Fibroblast of skin of right quadriceps (primary cell): ENCODE measurements around the gene KCNJ11.

Experiments used
- DNase-seq: peaks from one replicate; pipeline ENCODE4 v3.0.0-alpha.2; 2013

KCNJ11 gene

DNA sequence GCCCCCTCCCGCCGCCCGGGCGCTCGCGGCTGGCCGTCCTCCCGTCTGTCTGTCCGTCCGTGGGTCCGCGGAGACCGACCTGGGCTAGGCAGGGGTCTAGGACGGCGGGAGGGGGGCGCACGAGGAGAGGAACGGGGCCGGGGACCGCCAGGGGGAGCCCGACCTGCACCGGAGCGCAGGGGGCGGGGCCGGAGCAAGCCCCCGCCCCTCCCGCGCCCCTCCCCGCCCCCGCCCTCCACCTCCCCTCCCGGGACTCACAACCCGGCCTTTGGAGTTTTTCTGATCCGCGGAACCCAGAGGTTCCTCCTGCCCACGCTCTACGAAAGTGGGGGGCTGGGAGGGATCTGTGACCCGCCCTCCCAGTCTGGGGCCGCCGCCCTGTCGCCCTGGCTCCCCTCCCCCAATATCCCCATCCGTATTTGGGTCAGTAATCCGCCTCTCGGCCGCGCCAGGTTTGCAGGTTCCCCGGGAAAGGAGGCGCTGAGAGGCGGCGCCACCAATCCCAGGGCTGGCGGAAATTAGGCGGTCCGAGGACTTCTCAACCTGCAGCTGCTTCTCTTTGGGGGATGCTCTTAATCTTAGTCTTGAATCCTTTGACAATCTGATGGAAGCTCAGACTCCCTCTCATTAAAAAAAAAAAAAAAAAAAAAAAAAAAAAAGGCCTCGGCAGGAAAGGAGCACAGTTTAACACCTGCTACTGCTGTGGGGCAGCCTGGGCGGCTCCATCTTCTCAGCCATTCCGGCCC is 925 bp upstream of the KCNJ11 start:
- DNase-seq: peak; percentile 23

DNA sequence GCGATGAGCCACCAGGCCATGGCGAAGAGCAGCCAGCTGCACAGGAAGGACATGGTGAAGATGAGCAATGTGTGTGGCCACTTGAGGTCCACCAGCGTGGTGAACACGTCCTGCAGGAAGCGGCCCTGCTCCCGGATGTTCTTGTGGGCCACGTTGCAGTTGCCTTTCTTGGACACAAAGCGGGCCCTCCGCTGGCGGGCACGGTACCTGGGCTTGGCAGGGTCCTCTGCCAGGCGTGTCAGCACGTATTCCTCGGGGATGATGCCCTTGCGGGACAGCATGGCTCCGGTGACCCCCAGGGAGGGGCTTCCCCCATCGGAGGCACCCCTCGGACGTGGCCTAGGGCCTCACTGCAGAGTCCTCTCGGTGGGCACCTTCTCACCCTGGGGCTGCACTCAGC is 648 bp downstream of the KCNJ11 start:
- no peak for DNase-seq

DNA sequence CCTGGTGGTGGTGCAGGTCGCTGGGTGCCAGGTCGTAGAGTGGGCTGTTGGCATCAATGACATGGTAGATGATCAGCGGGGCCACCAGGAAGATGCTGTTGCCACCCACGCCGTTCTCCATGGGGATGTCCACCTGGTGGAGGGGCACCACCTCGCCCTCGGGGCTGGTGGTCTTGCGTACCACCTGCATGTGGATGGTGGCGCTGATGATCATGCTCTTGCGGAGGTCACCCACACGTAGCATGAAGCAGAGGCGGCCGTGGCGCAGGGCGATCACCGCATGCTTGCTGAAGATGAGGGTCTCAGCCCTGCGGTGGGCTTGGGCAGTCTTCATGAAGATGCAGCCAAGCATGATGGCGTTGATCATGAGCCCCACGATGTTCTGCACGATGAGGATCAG is 1.2 kb downstream of the KCNJ11 start:
- DNase-seq: no peak

DNA sequence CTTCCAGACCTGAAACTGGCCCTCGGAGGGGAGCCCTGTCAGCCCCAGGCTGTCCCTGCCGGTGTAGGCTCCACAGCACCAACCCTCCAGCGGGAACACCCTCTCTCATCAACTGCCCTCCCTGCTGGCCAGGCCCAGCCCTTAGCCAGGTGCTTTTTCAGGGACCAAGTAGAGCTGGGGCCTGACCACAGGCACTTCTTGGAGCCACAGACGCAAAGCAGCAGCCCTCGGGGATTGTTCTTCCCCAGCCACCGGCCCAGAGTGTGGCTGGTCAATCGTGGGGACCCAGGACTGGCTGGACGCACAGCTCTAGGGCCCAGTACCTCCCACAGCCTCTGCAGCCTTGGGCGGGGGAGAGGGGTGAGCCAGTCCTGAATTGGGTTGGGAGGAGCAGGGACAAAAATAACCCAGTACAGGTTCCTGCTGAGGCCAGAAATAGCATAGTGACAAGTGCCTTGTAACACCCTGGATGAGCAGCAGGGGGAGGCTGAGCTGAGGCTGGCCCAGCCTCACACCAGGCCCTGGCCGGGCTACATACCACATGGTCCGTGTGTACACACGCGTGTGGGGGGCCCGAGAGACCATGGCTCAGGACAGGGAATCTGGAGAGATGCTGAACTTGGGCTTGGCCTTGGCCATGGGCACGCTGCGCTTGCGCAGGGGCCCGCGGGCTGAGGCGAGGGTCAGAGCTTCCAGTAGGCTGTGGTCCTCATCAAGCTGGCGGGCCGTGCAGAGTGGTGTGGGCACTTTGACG is 2.0 kb downstream of the KCNJ11 start:
- peak; percentile 9 for DNase-seq

DNA sequence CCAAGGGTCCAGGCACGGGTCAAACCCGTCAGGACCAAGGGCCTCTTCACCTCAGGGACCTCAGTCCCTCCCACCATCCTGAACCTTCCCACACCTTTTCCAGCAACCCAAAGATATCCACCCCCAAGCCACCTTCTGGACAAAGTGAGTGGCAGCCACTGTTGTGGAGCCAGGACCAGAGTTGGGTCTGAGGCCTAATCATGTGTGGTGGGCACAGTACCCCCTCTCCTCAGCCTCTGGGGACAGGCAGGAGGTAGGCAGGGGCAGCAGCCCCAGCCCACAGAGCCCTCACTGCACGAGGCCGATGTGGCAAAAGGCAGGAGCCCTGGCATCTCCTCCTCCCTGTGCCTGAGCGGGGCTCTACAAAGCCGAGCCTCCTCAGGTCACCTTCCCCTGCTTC is 2.5 kb downstream of the KCNJ11 start:
- DNase-seq: no peak

DNA sequence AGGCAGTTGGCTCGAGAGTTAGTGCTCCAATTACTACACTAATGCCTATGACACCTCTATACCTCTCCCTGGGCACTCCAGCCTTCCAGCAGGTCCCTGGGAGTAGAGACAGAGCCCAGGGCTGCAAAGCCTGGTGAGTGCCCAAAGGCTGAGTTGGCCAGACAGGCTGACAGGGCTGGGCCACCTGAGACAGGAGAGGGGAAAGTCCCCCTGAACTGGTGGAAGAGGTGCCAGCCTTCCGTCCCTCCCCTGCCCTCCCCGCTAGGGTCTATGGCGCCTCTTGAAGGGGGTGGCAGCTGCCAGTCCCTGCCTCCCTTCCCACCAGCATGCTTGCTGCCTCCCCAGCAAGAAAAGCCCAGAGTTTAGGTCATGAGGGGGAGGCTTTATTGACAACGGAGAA is 3.0 kb downstream of the KCNJ11 start:
- no peak for DNase-seq

DNA sequence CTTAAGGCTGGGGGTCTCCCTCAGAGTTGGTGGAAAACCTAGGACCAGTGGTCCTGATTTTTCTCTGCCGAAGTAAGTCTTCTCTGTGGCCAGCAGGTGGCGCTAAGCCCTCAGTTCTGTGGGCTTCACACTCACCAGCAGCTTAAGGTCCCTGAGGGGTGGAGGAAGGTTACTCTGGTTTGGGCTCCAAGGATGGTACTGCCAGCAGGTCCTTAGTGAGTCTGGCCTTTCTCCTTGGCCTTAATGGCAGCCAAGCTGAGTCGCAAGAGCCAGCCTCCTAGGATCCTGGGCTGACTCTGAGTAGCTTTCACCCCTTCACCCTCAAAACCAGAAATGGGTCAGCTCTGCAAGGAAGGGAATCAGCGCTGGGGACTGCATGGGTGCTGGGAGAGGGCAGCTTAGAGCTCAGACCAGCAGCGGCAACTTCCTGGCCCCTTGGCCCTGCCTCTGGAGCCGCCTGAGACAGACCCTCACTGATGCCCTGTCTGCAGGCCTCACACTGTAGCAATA is 4.4 kb downstream of the KCNJ11 start:
- DNase-seq: peak; percentile 74

DNA sequence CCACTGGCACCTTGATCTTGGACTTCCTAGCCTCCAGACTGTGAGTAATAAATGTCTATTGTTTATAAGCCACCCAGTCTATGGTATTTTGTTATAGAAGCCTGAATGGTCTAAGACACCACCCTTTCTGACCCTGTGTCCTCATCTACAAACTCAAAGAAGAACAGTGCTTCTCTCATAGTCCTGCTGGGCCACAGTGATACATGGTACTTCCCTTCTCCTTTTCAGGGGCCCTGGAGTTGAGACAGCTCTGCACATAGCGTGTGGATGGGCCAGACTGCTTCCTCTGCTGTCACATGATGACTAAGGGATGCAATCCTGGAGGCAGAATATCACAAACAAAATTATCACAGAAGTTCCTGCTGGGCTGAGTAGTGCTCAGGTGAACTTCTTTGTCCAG is 5.0 kb downstream of the KCNJ11 start:
- DNase-seq: no peak

DNA sequence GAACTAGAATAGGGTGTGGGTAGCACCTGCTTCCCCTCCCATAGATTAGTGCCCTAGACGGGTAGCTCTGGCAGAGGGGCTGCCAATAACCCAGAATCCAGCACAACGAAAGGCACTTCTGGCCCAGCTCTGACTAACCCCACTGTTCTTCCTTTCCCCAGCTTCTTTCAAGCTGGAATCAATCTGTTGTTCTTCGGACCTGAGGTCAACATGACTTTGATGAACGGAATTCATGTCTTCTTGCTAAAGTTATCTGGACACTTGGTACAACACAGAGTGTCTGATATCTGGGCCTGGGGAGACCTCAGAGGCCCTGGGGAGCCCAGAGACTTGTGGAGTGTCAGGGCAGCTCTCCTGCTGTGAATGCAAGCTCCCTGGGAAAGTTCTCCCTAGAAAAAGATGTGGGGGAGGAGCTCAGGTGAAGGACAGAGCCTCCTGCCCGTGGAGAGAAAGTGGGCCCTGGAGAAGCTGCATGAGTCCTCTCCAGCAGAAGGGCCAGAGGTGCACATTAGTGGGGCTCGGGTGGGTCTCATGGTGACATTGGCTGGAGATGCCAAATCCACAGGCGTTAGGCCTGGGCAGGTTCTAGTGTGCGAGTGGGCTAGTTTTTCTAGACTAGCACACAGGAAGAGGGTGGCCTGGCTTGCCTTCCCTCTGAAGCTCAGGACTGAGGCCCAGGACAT is 6.3 kb downstream of the KCNJ11 start:
- DNase-seq: no peak

DNA sequence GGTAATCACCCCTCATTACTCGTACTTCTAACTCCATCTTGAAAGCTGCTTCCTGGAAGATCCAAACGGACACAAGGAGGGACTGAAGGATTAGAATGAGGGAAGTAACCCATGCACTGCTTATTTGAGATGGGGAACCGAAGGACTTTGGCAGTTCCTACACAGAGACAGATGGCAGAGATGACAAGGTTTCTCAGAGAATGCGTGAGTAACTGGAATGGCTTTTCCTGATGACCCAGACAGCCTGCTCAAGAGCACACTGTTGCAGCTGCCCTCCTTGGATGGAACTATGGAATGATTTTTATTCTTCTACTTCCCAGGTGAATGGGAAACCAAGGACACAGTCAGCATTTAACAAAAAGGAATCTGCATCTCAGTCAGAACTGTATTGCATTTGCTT is 7.3 kb downstream of the KCNJ11 start:
- DNase-seq: peak; percentile 26

DNA sequence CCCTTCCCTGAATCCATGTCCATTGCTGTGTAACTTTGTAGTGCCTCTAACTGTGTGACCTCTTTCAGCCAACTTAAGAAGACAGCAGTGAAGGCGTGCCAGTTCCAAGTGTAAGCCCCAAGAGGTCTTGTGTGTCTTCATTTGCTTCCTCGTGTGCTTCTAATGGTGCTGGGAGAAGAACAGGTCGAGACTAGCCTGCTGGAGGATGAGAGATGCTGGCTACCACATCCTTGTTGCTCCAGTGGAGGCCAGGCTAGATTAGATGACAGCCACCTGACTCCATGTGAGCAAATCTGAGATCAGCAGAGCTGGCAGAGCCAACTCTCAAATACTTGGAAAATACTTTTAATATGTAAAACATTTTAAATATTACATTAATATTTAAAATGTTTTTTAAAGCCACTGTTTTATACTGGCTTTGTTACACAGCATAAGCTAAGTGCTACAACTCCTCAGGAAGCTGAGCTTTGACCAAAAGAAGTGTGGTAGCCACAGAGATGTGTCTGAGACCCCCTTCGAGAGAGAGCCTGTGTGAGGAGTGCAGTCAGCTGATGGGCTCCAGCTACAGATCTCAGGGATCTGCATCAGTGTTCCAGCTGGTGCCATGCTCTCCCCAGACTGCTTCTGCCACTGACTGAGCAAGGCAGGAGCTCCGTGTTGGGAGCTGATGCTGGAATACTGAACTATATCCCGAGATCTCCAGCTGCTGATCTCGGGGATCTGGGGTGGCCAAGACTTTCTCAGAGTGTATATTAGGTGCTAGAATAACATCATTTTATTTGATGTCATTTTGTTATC is 8.9 kb downstream of the KCNJ11 start:
- DNase-seq: no peak

DNA sequence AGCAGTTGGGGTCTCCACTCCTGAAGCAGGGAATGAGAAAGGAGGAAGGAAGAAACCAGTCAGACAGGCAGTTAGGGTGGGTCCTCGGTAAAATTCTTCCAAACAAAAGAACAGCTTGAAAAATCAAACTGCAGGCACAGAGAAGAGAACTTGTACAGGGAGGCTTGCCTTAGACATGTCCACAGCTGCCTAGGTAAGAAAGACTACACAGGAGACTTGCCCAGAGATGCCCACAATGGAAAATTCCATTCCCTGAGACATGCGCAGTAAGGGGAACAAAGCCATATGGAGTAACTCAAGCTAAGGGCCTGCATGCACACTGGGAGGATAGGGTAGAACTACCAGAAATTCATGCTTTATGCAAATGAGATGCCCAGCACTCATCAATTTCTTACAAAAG is 9.8 kb downstream of the KCNJ11 start:
- DNase-seq: no peak

DNA sequence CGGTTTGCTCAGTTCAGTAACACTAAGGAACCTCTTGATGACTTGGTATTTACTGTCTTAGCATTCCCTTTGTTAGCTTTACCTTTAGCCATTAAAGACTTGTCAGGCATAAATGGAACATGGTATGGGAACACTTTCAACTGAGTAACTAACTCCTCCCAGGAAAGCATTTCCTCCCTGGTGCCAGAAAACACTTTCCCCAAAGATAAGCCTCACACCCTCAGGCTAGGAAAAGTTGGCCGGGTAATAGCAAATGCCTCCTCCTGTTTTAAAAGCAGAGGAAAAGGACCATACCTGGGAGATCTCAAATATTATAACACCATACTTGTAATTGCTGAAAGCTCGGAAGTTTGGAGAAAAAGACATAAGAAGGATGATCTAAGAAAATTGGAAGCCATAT is 12.0 kb downstream of the KCNJ11 start:
- no peak for DNase-seq

DNA sequence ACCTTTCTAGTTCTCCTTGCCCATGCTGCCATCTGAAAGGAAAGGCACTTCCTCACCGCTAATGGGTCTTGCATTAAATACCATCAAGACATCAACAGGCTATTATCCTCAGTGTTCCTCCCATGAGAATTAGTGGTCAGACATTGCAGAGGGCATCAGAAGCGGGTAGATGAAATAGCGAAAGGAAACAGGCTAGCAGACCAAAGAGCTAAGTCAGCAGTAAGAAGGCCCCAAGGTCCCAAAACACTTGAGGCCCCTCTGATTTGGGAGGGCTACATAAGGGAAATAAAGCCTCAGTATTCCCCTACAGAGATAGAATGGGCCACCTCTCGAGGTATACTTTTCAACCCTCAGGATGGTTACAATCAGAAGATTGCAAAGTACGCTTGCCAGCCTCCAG is 12.9 kb downstream of the KCNJ11 start:
- no peak for DNase-seq

DNA sequence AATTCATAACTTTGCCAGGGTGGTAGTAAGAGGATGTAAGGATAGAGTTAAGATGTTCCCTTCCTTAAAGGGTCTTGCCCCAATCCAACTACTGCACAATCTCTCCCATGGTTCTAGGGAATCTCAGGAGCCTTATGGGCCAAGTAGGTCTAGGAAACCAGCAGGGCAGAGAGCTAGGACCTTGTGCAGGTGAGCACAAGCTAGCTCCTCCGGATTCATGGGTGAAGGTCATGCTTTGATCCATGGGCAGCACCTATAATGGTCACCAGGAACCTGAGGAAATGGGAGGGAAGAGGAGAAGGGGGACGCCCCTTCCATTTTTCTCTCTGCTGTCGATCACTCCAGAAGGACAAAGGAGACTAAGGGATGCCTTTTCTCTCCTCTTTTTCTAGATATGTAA is 16.8 kb downstream of the KCNJ11 start:
- DNase-seq: peak; percentile 51

DNA sequence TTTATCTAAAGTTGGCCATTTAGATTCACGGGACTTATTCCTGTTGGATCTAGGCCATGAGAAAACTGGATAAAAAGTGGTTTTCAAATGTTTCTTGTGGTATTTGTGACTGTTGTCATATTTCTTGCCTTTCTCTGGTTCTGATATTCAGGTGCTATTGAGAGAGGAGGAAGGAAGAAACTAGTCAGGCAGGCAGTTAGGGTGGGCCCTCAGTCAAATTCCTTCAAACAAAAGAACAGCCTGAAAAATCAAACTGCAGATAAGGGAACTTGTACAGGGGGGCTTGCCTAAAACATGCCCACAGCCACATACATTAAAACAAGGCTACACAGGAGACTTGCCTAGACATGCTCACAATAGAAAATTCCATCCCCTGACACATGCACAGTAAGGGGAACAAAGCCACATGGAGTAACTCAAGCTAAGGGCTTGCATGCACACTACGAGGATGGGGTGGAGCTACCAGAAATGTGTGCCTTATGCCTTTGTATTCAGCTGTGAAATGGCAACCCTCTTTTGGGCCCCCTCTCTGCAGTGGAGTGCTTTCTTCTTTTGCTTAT is 18.7 kb downstream of the KCNJ11 start:
- DNase-seq: no peak

DNA sequence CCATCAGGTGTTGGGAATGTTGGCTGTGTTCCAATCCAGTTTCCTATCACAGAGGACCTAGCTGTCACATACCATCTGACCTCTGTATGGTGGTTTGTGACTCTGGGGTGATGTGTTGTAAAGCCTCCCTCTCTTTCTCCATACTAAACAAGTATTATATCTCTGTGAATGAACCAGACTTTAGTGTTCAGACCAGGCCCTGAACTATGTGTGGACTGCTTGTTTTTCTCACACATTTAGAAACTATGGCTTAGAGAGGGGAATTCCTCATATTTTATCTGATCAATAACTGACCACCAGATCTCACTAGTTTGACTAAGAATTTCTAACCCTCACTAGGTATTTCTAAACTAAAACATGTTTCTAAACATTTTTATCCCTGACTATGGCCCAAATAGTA is 19.4 kb downstream of the KCNJ11 start:
- no peak for DNase-seq

DNA sequence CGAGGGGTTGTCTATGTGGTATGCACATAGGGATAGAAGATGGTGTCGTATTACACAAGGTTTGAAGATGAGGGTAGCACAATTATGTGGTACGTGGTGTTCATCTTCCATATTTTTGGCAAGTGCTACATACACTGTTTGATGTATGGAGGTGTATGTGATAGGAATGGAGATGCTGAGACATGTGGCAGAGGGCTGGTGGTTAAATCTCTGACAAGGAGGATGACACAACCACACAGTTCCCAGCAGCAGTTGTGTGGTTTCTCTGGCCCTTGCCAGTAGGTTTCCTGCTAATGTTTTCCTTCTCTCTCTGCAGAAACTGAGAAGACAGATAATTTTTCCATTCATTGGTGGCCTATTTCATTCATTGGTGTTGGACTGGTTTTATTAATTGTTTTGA is 19.9 kb downstream of the KCNJ11 start:
- DNase-seq: no peak

DNA sequence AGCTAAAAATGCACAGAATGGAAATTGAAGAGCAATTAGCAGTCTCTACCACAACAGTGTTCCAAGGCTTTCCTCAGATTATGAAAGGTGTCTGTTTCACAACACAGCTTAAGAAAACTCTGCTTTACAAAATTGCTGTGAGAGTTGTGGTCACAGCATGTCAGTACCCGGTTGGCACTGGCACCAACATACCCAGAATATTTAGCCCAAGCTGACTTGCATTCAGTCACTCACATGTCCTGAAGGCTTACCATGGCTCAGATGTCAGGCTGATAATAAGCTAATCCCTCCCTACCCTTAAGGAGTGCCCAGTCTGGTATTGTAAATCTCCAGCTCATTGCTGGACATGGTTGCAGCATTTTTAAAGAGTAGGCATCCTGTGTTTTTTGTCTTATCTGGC is 22.0 kb downstream of the KCNJ11 start:
- no peak for DNase-seq

DNA sequence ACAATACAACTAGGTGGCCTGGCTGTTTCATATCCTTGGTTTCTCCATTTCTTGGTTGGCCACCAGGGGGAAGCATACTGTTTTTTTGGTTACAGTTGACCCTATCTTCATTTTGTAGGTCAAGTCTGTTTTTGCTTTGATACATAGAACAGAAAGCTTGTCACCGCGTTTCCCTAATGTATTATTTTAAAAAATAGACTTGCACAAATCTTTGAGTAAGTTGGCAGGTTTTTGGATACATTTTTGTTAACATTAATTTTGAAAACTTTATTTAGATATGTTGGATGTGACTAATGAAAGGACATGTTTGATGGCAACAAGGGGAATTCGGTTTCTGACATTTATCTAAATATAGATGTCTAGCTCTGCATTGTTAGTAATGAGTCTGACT is 33.9 kb downstream of the KCNJ11 start:
- peak; percentile 70 for DNase-seq

DNA sequence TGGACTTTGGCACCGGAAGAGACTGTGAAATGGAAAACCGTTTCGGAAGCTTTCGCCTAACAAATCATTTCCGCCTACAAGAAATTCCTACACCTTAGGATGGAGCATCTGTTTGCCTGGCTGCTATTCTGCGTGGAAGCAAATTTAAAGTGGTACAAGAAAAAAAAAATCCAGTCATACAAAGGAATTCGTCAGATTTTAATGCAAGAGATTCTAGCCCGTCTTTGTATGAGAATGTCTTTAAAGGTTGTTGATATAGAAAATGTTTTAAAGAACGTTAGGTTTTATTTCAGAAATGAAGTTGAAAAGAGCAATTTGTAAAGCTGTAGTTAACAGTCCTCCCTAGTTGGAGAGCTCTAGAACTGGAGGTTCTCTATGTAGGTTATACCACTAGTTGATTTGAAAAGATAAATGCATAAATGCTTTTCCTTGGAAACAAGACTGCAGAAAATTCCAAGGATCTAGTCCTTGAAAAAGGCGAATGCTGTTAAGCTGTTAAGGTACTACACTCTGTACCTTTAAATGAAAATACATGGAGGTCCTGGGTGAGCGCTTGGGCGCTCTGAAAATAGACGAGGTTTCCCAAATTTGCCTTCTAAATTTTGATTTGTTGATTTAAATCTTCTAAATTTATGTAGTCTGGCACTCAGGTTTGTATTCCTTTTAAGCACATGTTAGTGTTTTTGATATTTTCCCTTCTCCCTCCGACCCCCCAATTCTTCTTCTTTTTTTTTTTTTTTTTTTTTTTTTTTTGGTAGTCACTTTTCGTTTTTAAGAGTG is 34.4 kb downstream of the KCNJ11 start:
- DNase-seq: no peak
